K562 (cell line): ENCODE results near the gene CENPV. TPM values are rescaled to one million over a fixed set of nuclear protein-coding genes. Genes with fewer than 3 reads are reported as not detected.

Experiments
- CBX5 ChIP-seq: IDR thresholded peaks from 2 replicates; pipeline ENCODE4 v1.6.1; 2014; ENCODE audit warnings: low read depth, borderline replicate concordance
- CXXC5 ChIP-seq: fragments of 250-450 bp; sonication (Bioruptor Pico); IDR thresholded peaks from 2 replicates; pipeline ENCODE4 v1.8.0; 2022; ENCODE audit warnings: inconsistent platforms, mild to moderate bottlenecking, moderate library complexity
- ELF1 ChIP-seq: fragments of 200-800 bp; sonication (Bioruptor generic); IDR thresholded peaks from 2 replicates; pipeline ENCODE4 v1.6.1; 2016; ENCODE audit warnings: missing genetic modification characterization, missing compliant biosample characterization
- ETS1 ChIP-seq: conservative IDR thresholded peaks from 2 replicates; pipeline ENCODE4 v1.6.1; 2011; ENCODE audit warnings: low read depth, mild to moderate bottlenecking, low read length; ENCODE audit not compliant: control insufficient read depth
- FOS ChIP-seq: IDR thresholded peaks from 3 replicates; pipeline ENCODE4 v1.6.1; 2011; ENCODE audit not compliant: insufficient read length; ENCODE audit errors: extremely low read depth
- HIVEP1 ChIP-seq: fragments of 250-450 bp; sonication (Bioruptor Pico); IDR thresholded peaks from 2 replicates; pipeline ENCODE4 v1.4.0; 2020; ENCODE audit warnings: mild to moderate bottlenecking
- HNRNPLL ChIP-seq: fragments of 200-400 bp; formaldehyde crosslinking; IDR thresholded peaks from 2 replicates; pipeline ENCODE4 v1.6.1; 2017; ENCODE audit warnings: low read length, low read depth, mild to moderate bottlenecking; ENCODE audit not compliant: poor library complexity, severe bottlenecking
- KLF10 ChIP-seq: fragments of 250-450 bp; sonication (Bioruptor Pico); IDR thresholded peaks from 2 replicates; pipeline ENCODE4 v1.6.1; 2021; ENCODE audit warnings: matching md5 sums
- MAZ ChIP-seq, 2 experiments: fragments of 450-650 bp in 1 of 2; sonication (generic) in 1 of 2; formaldehyde crosslinking; IDR thresholded peaks in 1 of 2; conservative IDR thresholded peaks in 1 of 2; 2 replicates each; pipeline versions ENCODE4 v1.4.0 to v1.5.0; 2020; ENCODE audit warnings: mild to moderate bottlenecking in 1 of 2, missing genetic modification reagents in 1 of 2
- MED1 ChIP-seq: sonication (generic); formaldehyde crosslinking; IDR thresholded peaks from 2 replicates; pipeline ENCODE4 v1.8.1; 2023; ENCODE audit warnings: missing genetic modification reagents, borderline replicate concordance
- PHTF2 ChIP-seq: fragments of 250-450 bp; sonication (Bioruptor Pico); IDR thresholded peaks from 2 replicates; pipeline ENCODE4 v1.5.0; 2021; ENCODE audit warnings: mild to moderate bottlenecking
- RBFOX2 ChIP-seq: fragments of 200-400 bp; formaldehyde crosslinking; IDR thresholded peaks from 2 replicates; pipeline ENCODE4 v1.6.1; 2017; ENCODE audit warnings: low read depth, mild to moderate bottlenecking, low read length, moderate library complexity
- SMAD4 ChIP-seq: fragments of 250-450 bp; sonication (Bioruptor Pico); conservative IDR thresholded peaks from 2 replicates; pipeline ENCODE4 v1.8.0; 2021; ENCODE audit warnings: inconsistent platforms, mild to moderate bottlenecking, moderate library complexity
- SMARCA5 ChIP-seq: fragments of 450-650 bp; IDR thresholded peaks from 2 replicates; pipeline ENCODE4 v1.6.1; 2016
- TARDBP ChIP-seq: fragments of 450-650 bp; IDR thresholded peaks from 2 replicates; pipeline ENCODE4 v1.6.1; 2016
- XRCC3 ChIP-seq: fragments of 450-650 bp; IDR thresholded peaks from 2 replicates; pipeline ENCODE4 v1.6.1; 2017; ENCODE audit warnings: mild to moderate bottlenecking, moderate library complexity
- ZBTB1 ChIP-seq: sonication (generic); formaldehyde crosslinking; IDR thresholded peaks from 2 replicates; pipeline ENCODE4 v1.8.1; 2023; ENCODE audit warnings: missing genetic modification reagents, low read depth, mild to moderate bottlenecking, borderline replicate concordance
- ZBTB12 ChIP-seq: fragments of 250-450 bp; sonication (Bioruptor Pico); IDR thresholded peaks from 2 replicates; pipeline ENCODE4 v1.4.0; 2020
- ZNF551 ChIP-seq: fragments of 250-450 bp; sonication (Bioruptor Pico); IDR thresholded peaks from 2 replicates; pipeline ENCODE4 v1.5.0; 2021; ENCODE audit warnings: mild to moderate bottlenecking, moderate library complexity
- ZNF695 ChIP-seq: fragments of 450-650 bp; formaldehyde crosslinking; IDR thresholded peaks from 2 replicates; pipeline ENCODE4 v1.4.0; 2020; ENCODE audit warnings: mild to moderate bottlenecking, moderate library complexity
- polyA plus RNA-seq, 8 experiments: library from polyadenylated mRNA; depleted of rRNA in 4 of 8; stranded (reverse) in 5 of 8; unstranded in 3 of 8; fragments of >200 nt; fragmentation: Nextera tagmentation in 2 of 8; fragmentation: Illumina TruSeq in 1 of 8; extraction: Ambion mirVana in 2 of 8; extraction: Trizol in 1 of 8; gene quantifications; 2 replicates each; pipeline versions ENCODE4 v1.2.1 to v1.2.3, GENCODE V29; 2011 to 2014; ENCODE audit warnings: inconsistent platforms in 1 of 8, missing spikeins in 1 of 8
- total RNA-seq, 7 experiments: library from RNA; depleted of rRNA in 6 of 7; stranded (reverse); fragments of >200 nt in 6 of 7; fragmentation: Illumina TruSeq in 2 of 7; extraction: Trizol in 2 of 7; gene quantifications; 2 replicates each; pipeline versions ENCODE4 v1.2.1 to v1.2.3, GENCODE V29; 2011 to 2021; ENCODE audit warnings: low replicate concordance in 1 of 7
- TF ChIP-seq, protein P1 (sequence below), 2 experiments: fragments of 450-650 bp; IDR thresholded peaks; 2 replicates each; pipeline ENCODE4 v1.6.1; 2016
- TF ChIP-seq, protein P2 (sequence below): fragments of 250-450 bp; sonication (Bioruptor Pico); IDR thresholded peaks from 2 replicates; pipeline ENCODE4 v1.5.0; 2021
- TF ChIP-seq, protein P3 (sequence below): fragments of 250-450 bp; sonication (Bioruptor Pico); IDR thresholded peaks from 2 replicates; pipeline ENCODE4 v1.5.1; 2021; ENCODE audit warnings: mild to moderate bottlenecking

The CENPV gene
- total and polyA plus RNA-seq, 9 of the 15 experiments (the other 6 are each of a cell fraction or from before 2014, with no cell fraction given): 17.8 to 131 (median 89.3) TPM

DNA sequence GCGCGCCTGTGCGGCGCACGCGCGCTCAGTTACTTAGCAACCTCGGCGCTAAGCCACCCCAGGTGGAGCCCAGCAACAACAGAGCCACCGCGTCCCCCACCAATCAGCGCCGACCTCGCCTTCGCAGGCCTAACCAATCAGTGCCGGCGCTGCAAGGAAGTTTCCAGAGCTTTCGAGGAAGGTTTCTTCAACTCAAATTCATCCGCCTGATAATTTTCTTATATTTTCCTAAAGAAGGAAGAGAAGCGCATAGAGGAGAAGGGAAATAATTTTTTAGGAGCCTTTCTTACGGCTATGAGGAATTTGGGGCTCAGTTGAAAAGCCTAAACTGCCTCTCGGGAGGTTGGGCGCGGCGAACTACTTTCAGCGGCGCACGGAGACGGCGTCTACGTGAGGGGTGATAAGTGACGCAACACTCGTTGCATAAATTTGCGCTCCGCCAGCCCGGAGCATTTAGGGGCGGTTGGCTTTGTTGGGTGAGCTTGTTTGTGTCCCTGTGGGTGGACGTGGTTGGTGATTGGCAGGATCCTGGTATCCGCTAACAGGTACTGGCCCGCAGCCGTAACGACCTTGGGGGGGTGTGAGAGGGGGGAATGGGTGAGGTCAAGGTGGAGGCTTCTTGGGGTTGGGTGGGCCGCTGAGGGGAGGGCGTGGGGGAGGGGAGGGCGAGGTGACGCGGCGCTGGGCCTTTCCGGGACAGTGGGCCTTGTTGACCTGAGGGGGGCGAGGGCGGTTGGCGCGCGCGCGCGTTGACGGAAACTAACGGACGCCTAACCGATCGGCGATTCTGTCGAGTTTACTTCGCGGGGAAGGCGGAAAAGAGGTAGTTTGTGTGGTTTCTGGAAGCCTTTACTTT, 27.6 kb upstream of the CENPV start, which contains the start of gene UBB (continued):
- TF ChIP-seq, protein P1, sequence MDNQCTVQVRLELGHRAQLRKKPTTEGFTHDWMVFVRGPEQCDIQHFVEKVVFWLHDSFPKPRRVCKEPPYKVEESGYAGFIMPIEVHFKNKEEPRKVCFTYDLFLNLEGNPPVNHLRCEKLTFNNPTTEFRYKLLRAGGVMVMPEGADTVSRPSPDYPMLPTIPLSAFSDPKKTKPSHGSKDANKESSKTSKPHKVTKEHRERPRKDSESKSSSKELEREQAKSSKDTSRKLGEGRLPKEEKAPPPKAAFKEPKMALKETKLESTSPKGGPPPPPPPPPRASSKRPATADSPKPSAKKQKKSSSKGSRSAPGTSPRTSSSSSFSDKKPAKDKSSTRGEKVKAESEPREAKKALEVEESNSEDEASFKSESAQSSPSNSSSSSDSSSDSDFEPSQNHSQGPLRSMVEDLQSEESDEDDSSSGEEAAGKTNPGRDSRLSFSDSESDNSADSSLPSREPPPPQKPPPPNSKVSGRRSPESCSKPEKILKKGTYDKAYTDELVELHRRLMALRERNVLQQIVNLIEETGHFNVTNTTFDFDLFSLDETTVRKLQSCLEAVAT (IDR thresholded peaks at IDR 0.05): peak; percentile 63 to 80; a peak in 2 of 4 replicates
- TF ChIP-seq CBX5 (no peak), RBFOX2 (peak; percentile 97), HNRNPLL (peak; percentile 52), ZBTB12 (peak; percentile 61), CXXC5 (CRISPR knock-in tag) (peak; percentile 99), SMARCA5 (no peak), TARDBP (peak; percentile 25; the same call in 1 of the 2 replicates), FOS (peak; percentile 63), KLF10 (CRISPR knock-in tag) (no peak), PHTF2 (CRISPR knock-in tag) (no peak; the same call in 1 of the 2 replicates), ELF1 (tag) (peak; percentile 61), HIVEP1 (CRISPR knock-in tag) (no peak), MED1 (no peak), XRCC3 (no peak), ZNF695 (CRISPR knock-in tag) (0 out of 2 replicates have a peak, but pooled peaks have one; percentile 25), ZNF551 (no peak), ETS1 (peak; percentile 63; the same call in 1 of the 2 replicates), SMAD4 (CRISPR knock-in tag) (peak; percentile 83), MAZ (CRISPR knock-in tag; conservative IDR thresholded peaks at IDR 0.05 in 1 of 2, IDR thresholded peaks at IDR 0.05 in 1 of 2) (peak in 1 of 2 experiments; percentile 56; a peak in 2 of 4 replicates), ZBTB1 (no peak; the same call in 1 of the 2 replicates)
- TF ChIP-seq, protein P2, sequence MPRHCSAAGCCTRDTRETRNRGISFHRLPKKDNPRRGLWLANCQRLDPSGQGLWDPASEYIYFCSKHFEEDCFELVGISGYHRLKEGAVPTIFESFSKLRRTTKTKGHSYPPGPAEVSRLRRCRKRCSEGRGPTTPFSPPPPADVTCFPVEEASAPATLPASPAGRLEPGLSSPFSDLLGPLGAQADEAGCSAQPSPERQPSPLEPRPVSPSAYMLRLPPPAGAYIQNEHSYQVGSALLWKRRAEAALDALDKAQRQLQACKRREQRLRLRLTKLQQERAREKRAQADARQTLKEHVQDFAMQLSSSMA (CRISPR knock-in tag): 0 out of 2 replicates have a peak, but pooled peaks have one; percentile 51
- TF ChIP-seq, protein P3, sequence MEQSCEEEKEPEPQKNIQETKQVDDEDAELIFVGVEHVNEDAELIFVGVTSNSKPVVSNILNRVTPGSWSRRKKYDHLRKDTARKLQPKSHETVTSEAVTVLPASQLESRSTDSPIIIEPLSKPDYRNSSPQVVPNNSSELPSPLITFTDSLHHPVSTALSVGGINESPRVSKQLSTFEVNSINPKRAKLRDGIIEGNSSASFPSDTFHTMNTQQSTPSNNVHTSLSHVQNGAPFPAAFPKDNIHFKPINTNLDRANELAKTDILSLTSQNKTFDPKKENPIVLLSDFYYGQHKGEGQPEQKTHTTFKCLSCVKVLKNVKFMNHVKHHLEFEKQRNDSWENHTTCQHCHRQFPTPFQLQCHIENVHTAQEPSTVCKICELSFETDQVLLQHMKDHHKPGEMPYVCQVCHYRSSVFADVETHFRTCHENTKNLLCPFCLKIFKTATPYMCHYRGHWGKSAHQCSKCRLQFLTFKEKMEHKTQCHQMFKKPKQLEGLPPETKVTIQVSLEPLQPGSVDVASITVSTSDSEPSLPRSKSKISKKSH (CRISPR knock-in tag): no peak
